OCI-LY7 (cell line): ENCODE results near the gene C5AR2. TPM values are rescaled to one million over a fixed set of nuclear protein-coding genes. Genes with fewer than 3 reads are reported as not detected.
"Not testable (repeated sequence)": the region's sequence is repeated elsewhere in the genome, so short reads cannot be mapped to it uniquely, and the experiment has no call there.

Source experiments
- BruUV-seq: library from RNA; stranded (reverse); fragments of 400-500 nt; replicated peaks from 2 replicates; lab custom pipeline; 2021; lab: Mats Ljungman, UMichigan
- CTCF ChIA-PET: fragments of 300-600 bp; sonication (Branson Sonifier 250); formaldehyde crosslinking; loops from one replicate; lab custom pipeline; 2022; ENCODE audit warnings: antibody characterized with exemption; ENCODE audit not compliant: unreplicated experiment; lab: Charles Lee
- POLR2A ChIA-PET: fragments of 300-600 bp; sonication (Branson Sonifier 250); formaldehyde crosslinking; loops from one replicate; lab custom pipeline; 2022; ENCODE audit warnings: antibody characterized with exemption; lab: Charles Lee
- DNase-seq: peaks from one replicate; pipeline ENCODE4 v3.0.0-alpha.2; 2015; ENCODE audit warnings: low spot score
- H2AFZ ChIP-seq: fragments of 200-600 bp; sonication (generic), shearing (Covaris generic); 2 replicates; pipeline ENCODE4 v1.6.1; 2014; ENCODE audit warnings: mild to moderate bottlenecking, antibody characterized with exemption, low read length, moderate library complexity
- H3K27ac ChIP-seq: fragments of 200-600 bp; sonication (generic); 2 replicates; pipeline ENCODE4 v1.5.1; 2014; ENCODE audit warnings: mixed run types, low read depth, mild to moderate bottlenecking, moderate library complexity, low read length, inconsistent platforms; ENCODE audit not compliant: poor library complexity, severe bottlenecking
- H3K36me3 ChIP-seq: fragments of 200-600 bp; sonication (generic); 2 replicates; pipeline ENCODE4 v1.6.1; 2014; ENCODE audit warnings: mild to moderate bottlenecking, antibody characterized with exemption, low read length, moderate library complexity, mixed read lengths; ENCODE audit not compliant: insufficient read depth
- H3K4me1 ChIP-seq: fragments of 200-600 bp; sonication (generic); 2 replicates; pipeline ENCODE4 v1.5.1; 2014; ENCODE audit warnings: mild to moderate bottlenecking, low read length; ENCODE audit not compliant: insufficient read depth, poor library complexity, severe bottlenecking
- H3K4me2 ChIP-seq: fragments of 200-600 bp; sonication (generic); 2 replicates; pipeline ENCODE4 v1.6.1; 2014; ENCODE audit warnings: mild to moderate bottlenecking, low read length
- H3K4me3 ChIP-seq: fragments of 200-600 bp; sonication (generic); 2 replicates; pipeline ENCODE4 v1.5.1; 2014; ENCODE audit warnings: mild to moderate bottlenecking, low read depth, low read length; ENCODE audit not compliant: poor library complexity, severe bottlenecking
- H3K79me2 ChIP-seq: fragments of 200-600 bp; sonication (generic); 2 replicates; pipeline ENCODE4 v1.6.1; 2016; ENCODE audit warnings: low read depth, mild to moderate bottlenecking, low read length, moderate library complexity, mixed read lengths; ENCODE audit not compliant: insufficient read depth
- H3K9me2 ChIP-seq: fragments of 200-600 bp; sonication (generic); 2 replicates; pipeline ENCODE4 v1.6.1; 2016; ENCODE audit warnings: mild to moderate bottlenecking, low read length, mixed read lengths; ENCODE audit not compliant: insufficient read depth
- H3K9me3 ChIP-seq: fragments of 200-600 bp; sonication (generic); 2 replicates; pipeline ENCODE4 v1.6.1; 2014; ENCODE audit warnings: mild to moderate bottlenecking, mixed run types, low read length, mixed read lengths
- H4K20me1 ChIP-seq: fragments of 200-600 bp; sonication (generic); 2 replicates; pipeline ENCODE4 v1.6.1; 2014; ENCODE audit warnings: mild to moderate bottlenecking, antibody characterized with exemption, low read length, moderate library complexity, mixed read lengths; ENCODE audit not compliant: insufficient read depth
- EZH2phosphoT487 ChIP-seq: fragments of 200-600 bp; sonication (generic); IDR thresholded peaks from 2 replicates; pipeline ENCODE4 v1.6.1; 2018; ENCODE audit warnings: low read depth, borderline replicate concordance, mild to moderate bottlenecking, mixed run types, antibody characterized with exemption, low read length, moderate library complexity, mixed read lengths
- intact Hi-C: fragments of 100-400 bp; cut with micrococcal nuclease; formaldehyde crosslinking; loops from one replicate; pipeline ENCODE4 v1.10.0; 2022; ENCODE audit not compliant: unreplicated experiment
- total RNA-seq, 2 experiments: library from RNA; depleted of rRNA in 1 of 2; stranded (reverse); fragments of >200 nt in 1 of 2; shearing (Covaris generic) in 1 of 2; gene quantifications; 2 replicates each; pipeline ENCODE4 v1.2.3, GENCODE V29; 2014 to 2022
- TF ChIP-seq, protein P1 (sequence below): fragments of 200-600 bp; sonication (generic); conservative IDR thresholded peaks from 2 replicates; pipeline ENCODE4 v1.5.1; 2014; ENCODE audit warnings: mild to moderate bottlenecking, antibody characterized with exemption, low read length, moderate library complexity, mixed read lengths

C5AR2 gene
- total RNA-seq, 2 experiments from 2014 or later, result 2.6 to 2.9 TPM

DNA sequence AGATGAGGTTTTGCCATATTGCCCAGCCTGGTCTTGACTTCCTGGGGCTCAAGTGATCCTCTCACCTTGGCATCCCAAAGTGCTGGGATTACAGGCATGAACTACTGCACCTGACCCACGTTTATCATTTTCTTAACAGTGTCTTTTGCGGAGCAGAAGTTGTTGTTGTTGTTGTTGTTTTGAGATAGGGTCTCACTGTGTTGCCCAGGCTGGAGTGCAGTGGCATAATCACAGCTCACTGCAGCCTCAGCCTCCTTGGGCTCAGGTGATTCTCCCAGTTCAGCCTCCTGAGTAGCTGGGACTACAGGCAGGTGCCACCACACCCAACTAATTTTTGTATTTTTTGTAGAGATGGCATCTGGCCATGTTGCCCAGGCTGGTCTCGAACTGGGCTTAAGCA, 55.6 kb downstream of the C5AR2 start:
- H3K27ac ChIP-seq, H4K20me1 ChIP-seq, H3K9me2 ChIP-seq, intact Hi-C loops, H3K36me3 ChIP-seq, H3K4me2 ChIP-seq, H3K4me3 ChIP-seq, H3K79me2 ChIP-seq, POLR2A ChIA-PET, BruUV-seq, DNase-seq, H2AFZ ChIP-seq, H3K9me3 ChIP-seq, CTCF ChIA-PET, H3K4me1 ChIP-seq: not testable (repeated sequence)

DNA sequence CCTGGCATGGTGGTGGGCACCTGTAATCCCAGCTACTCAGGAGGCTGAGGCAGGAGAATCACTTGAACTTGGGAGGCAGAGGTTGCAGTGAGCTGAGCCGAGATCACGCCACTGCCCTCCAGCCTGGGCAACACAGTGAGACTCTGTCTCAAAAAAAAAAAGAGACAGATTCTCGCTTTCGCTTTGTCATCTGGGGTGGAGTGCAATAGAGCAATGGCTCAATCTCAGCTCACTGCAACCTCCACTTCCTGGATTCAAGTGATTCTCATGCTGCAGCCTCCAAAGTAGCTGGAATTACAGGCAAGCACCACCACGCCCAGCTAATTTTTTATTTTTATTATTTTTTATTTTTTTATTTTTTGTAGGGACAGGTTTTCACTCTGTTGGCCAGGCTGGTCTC, 56.7 kb downstream of the C5AR2 start:
- intact Hi-C loops, CTCF ChIA-PET, POLR2A ChIA-PET, H3K4me3 ChIP-seq, H2AFZ ChIP-seq, H3K27ac ChIP-seq, H3K79me2 ChIP-seq, H3K4me1 ChIP-seq, H4K20me1 ChIP-seq, H3K36me3 ChIP-seq, BruUV-seq, H3K9me3 ChIP-seq, H3K4me2 ChIP-seq, H3K9me2 ChIP-seq, DNase-seq: not testable (repeated sequence)

DNA sequence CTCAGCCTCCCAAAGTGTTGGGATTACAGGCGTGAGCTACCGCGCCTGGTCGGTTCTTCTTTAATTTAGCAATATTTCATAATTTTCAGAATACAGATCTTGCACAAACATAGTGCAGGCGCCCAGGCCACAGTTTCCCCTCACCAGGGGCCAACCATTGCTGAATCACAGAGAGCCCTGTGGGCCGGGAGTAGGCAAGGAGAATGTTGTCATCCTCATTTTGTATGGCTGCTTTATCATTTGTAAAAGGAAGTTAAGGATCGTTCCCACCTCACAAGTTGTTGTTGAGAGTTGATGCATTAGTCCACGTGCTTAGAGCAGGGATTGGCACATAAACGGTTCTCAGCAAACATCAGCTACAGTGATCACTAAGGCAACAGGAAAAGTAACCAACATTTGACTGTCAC, 57.2 kb downstream of the C5AR2 start:
- Histone ChIP-seq H3K9me3 (no peaks in the 10 kb centered on the region), H3K79me2 (no peaks in the 10 kb centered on the region), H3K9me2 (no peaks in the 10 kb centered on the region), H3K4me3 (no peak overlapping the region), H2AFZ (no peak overlapping the region), H3K36me3 (no peaks in the 10 kb centered on the region), H4K20me1 (no peaks in the 10 kb centered on the region), H3K27ac (no peak overlapping the region), H3K4me1 (peaks cover 6% of the 10 kb centered on the region), H3K4me2 (no peak overlapping the region)
- intact Hi-C loops, result no loop called here
- ChIA-PET POLR2A (no interaction called here), CTCF (no interaction called here)
- TF ChIP-seq, protein P1, sequence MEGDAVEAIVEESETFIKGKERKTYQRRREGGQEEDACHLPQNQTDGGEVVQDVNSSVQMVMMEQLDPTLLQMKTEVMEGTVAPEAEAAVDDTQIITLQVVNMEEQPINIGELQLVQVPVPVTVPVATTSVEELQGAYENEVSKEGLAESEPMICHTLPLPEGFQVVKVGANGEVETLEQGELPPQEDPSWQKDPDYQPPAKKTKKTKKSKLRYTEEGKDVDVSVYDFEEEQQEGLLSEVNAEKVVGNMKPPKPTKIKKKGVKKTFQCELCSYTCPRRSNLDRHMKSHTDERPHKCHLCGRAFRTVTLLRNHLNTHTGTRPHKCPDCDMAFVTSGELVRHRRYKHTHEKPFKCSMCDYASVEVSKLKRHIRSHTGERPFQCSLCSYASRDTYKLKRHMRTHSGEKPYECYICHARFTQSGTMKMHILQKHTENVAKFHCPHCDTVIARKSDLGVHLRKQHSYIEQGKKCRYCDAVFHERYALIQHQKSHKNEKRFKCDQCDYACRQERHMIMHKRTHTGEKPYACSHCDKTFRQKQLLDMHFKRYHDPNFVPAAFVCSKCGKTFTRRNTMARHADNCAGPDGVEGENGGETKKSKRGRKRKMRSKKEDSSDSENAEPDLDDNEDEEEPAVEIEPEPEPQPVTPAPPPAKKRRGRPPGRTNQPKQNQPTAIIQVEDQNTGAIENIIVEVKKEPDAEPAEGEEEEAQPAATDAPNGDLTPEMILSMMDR, result no peak
- no peak for TF ChIP-seq EZH2phosphoT487
- no TSS peak for BruUV-seq
- DNase-seq, result no peak
